Liver (tissue), 3 donors: ENCODE results near the gene NEURL3.

ENCODE experiments used
- ATF3 ChIP-seq: IDR thresholded peaks from 2 replicates; pipeline ENCODE4 v1.6.1; 2016; ENCODE audit warnings: antibody characterized with exemption
- CTCF ChIP-seq: fragments of 150-350 bp; IDR thresholded peaks from 2 replicates; pipeline ENCODE4 v1.5.1; 2017; ENCODE audit warnings: improper control_type of control experiment, low read depth, low read length; ENCODE audit not compliant: missing input control
- GABPA ChIP-seq, 2 donors: IDR thresholded peaks in 1 of 2; conservative IDR thresholded peaks in 1 of 2; 2 replicates each; pipeline ENCODE4 v1.6.1; 2016; ENCODE audit warnings: antibody characterized with exemption in 2 of 2, mild to moderate bottlenecking in 1 of 2, moderate library complexity in 1 of 2
- RAD21 ChIP-seq, 2 donors: IDR thresholded peaks; 2 replicates each; pipeline ENCODE4 v1.6.1; 2016; ENCODE audit warnings: antibody characterized with exemption in 2 of 2, mild to moderate bottlenecking in 2 of 2
- SP1 ChIP-seq: IDR thresholded peaks from 2 replicates; pipeline ENCODE4 v1.6.1; 2018; ENCODE audit warnings: antibody characterized with exemption, mild to moderate bottlenecking
- TF ChIP-seq, protein P1 (sequence below): IDR thresholded peaks from 2 replicates; pipeline ENCODE4 v1.6.1; 2016; ENCODE audit warnings: antibody characterized with exemption, mild to moderate bottlenecking
- donor health status: healthy.
- donor health status: healthy.

DNA sequence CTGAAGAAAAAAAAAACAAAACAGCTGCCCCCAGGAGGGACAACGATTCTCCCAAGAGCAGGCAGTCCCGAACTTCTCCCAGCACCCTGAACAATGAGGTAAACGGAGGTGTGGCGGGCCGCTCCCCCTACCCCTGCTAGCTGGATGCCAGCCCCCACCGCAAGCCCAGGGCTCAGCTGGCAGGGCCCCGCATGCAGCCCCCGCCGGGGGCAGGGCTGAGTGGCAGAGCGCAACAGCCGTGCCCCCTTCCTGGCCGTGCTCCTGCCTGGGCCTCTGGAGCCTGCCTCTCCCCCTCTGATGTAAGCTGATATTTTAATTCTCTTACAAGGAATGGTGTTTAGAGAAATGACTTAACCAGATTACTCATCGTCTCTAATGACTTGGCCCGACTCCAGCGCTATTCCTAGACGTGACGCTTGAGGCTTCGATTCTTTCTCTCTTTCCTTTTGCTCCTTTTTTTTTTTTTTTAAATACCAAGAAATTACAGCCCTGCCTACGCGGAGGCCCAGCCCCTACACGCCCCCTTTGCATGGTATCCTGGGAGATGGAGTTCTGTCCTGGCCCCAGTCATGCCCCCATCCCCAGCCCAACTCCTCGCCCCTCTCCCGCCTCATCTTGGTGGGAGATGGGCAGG, 26.8 kb upstream of the NEURL3 start:
- no peak for TF ChIP-seq CTCF
- no peak for TF ChIP-seq RAD21 (IDR thresholded peaks at IDR 0.05)
- TF ChIP-seq, protein P1, sequence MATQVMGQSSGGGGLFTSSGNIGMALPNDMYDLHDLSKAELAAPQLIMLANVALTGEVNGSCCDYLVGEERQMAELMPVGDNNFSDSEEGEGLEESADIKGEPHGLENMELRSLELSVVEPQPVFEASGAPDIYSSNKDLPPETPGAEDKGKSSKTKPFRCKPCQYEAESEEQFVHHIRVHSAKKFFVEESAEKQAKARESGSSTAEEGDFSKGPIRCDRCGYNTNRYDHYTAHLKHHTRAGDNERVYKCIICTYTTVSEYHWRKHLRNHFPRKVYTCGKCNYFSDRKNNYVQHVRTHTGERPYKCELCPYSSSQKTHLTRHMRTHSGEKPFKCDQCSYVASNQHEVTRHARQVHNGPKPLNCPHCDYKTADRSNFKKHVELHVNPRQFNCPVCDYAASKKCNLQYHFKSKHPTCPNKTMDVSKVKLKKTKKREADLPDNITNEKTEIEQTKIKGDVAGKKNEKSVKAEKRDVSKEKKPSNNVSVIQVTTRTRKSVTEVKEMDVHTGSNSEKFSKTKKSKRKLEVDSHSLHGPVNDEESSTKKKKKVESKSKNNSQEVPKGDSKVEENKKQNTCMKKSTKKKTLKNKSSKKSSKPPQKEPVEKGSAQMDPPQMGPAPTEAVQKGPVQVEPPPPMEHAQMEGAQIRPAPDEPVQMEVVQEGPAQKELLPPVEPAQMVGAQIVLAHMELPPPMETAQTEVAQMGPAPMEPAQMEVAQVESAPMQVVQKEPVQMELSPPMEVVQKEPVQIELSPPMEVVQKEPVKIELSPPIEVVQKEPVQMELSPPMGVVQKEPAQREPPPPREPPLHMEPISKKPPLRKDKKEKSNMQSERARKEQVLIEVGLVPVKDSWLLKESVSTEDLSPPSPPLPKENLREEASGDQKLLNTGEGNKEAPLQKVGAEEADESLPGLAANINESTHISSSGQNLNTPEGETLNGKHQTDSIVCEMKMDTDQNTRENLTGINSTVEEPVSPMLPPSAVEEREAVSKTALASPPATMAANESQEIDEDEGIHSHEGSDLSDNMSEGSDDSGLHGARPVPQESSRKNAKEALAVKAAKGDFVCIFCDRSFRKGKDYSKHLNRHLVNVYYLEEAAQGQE = no peak
- no peak for TF ChIP-seq ATF3
- TF ChIP-seq GABPA (IDR thresholded peaks at IDR 0.05 in 1 of 2, conservative IDR thresholded peaks at IDR 0.05 in 1 of 2) = no peak
- TF ChIP-seq SP1 = peak; percentile 18
